GM12878 (cell line): ENCODE measurements around the gene DSTN. TPM values are rescaled to one million over a fixed set of nuclear protein-coding genes. Genes with fewer than 3 reads are reported as not detected.

ENCODE experiments used
- ATAC-seq: fragments of 200-7000 bp; cut with Tn5 transposase; 3 replicates; pipeline ENCODE4 v1.9.1; 2020; ENCODE audit warnings: mild to moderate bottlenecking, moderate library complexity
- BruUV-seq: library from RNA; stranded (reverse); fragments of 400-500 nt; replicated peaks from 2 replicates; lab custom pipeline; 2021; lab: Mats Ljungman, UMichigan
- CTCF ChIA-PET: fragments of 300-600 bp; sonication (Branson Sonifier 250); formaldehyde crosslinking; extraction: SDS; loops from one replicate; lab custom pipeline; 2021; ENCODE audit warnings: inconsistent platforms; lab: Yijun Ruan, JAX
- POLR2A ChIA-PET: fragments of 350-600 bp; formaldehyde crosslinking; extraction: SDS; loops from one replicate; lab custom pipeline; 2021; ENCODE audit warnings: inconsistent platforms; lab: Charles Lee
- RAD21 ChIA-PET: fragments of 300-600 bp; sonication (Branson Sonifier 250); formaldehyde crosslinking; loops from one replicate; lab custom pipeline; 2023; ENCODE audit warnings: antibody characterized with exemption; ENCODE audit not compliant: unreplicated experiment; lab: Charles Lee
- SMC1A ChIA-PET: fragments of 300-600 bp; sonication (Branson Sonifier 250); formaldehyde crosslinking; loops from one replicate; lab custom pipeline; 2023; ENCODE audit not compliant: unreplicated experiment, uncharacterized antibody; lab: Charles Lee
- DNase-seq: peaks from one replicate; pipeline ENCODE4 v3.0.0-alpha.2; 2011; ENCODE audit warnings: low read depth, low spot score
- FAIRE-seq: peaks from 3 replicates; lab custom pipeline; 2011; peaks lifted over from hg19 to GRCh38; lab: Jason Lieb, UNC
- H2AFZ ChIP-seq: 2 replicates; pipeline ENCODE4 v1.6.0; 2011; ENCODE audit warnings: low read depth, low read length, control low read depth; ENCODE audit not compliant: control insufficient read depth
- H3K27ac ChIP-seq: 2 replicates; pipeline ENCODE4 v1.5.1; 2011; ENCODE audit warnings: control low read depth; ENCODE audit not compliant: control insufficient read depth, insufficient read depth
- H3K27me3 ChIP-seq, 2 experiments: replicated peaks in 1 of 2; 2 replicates each; pipeline versions ENCODE4 v1.6.0 to v1.6.1; 2011; ENCODE audit warnings: low read length in 1 of 2; ENCODE audit not compliant: control insufficient read depth in 2 of 2, insufficient read depth in 2 of 2
- H3K36me3 ChIP-seq, 2 experiments: 2 replicates each; pipeline ENCODE4 v1.5.1; 2011; ENCODE audit warnings: low read length in 1 of 2; ENCODE audit not compliant: control insufficient read depth in 2 of 2, insufficient read depth in 2 of 2
- H3K4me1 ChIP-seq: 2 replicates; pipeline ENCODE4 v1.6.1; 2011; ENCODE audit warnings: mild to moderate bottlenecking, low read length, moderate library complexity, mixed read lengths; ENCODE audit not compliant: control insufficient read depth, insufficient read depth
- H3K4me2 ChIP-seq: 2 replicates; pipeline ENCODE4 v1.6.0; 2011; ENCODE audit warnings: control low read depth; ENCODE audit not compliant: control insufficient read depth, insufficient read depth
- H3K4me3 ChIP-seq: fragments of 200-600 bp; sonication (generic); 2 replicates; pipeline ENCODE4 v1.5.1; 2016
- H3K79me2 ChIP-seq: 2 replicates; pipeline ENCODE4 v1.6.0; 2011; ENCODE audit warnings: low read length; ENCODE audit not compliant: control insufficient read depth, insufficient read depth
- H3K9ac ChIP-seq: 2 replicates; pipeline ENCODE4 v1.8.0; 2011; ENCODE audit warnings: low read length, control low read depth, mixed read lengths; ENCODE audit not compliant: control insufficient read depth, insufficient read depth
- H3K9me3 ChIP-seq: replicated peaks from 3 replicates; pipeline ENCODE4 v1.5.1; 2011; ENCODE audit warnings: mild to moderate bottlenecking, low read length; ENCODE audit not compliant: control insufficient read depth, insufficient read depth
- H4K20me1 ChIP-seq: 2 replicates; pipeline ENCODE4 v1.6.0; 2011; ENCODE audit not compliant: control insufficient read depth, insufficient read depth
- EED ChIP-seq: sonication (generic); IDR thresholded peaks from 2 replicates; pipeline ENCODE4 v1.6.1; 2016; ENCODE audit warnings: antibody characterized with exemption, low read depth
- JUND ChIP-seq: IDR thresholded peaks from 2 replicates; pipeline ENCODE4 v1.6.1; 2012; ENCODE audit warnings: low read depth, mild to moderate bottlenecking, low read length, improper control_type of control experiment, moderate library complexity
- TCF12 ChIP-seq: IDR thresholded peaks from 2 replicates; pipeline ENCODE4 v1.6.1; 2011; ENCODE audit warnings: low read depth, mild to moderate bottlenecking, low read length
- ZNF274 ChIP-seq: IDR thresholded peaks from one replicate; pipeline ENCODE4 v1.8.0; 2011; ENCODE audit not compliant: insufficient read length, insufficient read depth
- ZSCAN29 ChIP-seq: fragments of 450-650 bp; IDR thresholded peaks from 2 replicates; pipeline ENCODE4 v1.6.1; 2017; ENCODE audit warnings: mild to moderate bottlenecking, moderate library complexity
- WGBS: methylation state at CpG from one replicate; pipeline ENCODE4 v1.1.6; 2016; ENCODE audit warnings: low lambda C conversion rate; ENCODE audit not compliant: insufficient replicate concordance, insufficient coverage; ENCODE audit errors: missing lambda C conversion rate; 5-methylcytosine and 5-hydroxymethylcytosine counted together
- in situ Hi-C: fragments of 300-500 bp; cut with MboI; formaldehyde crosslinking; loops from 9 replicates; pipeline ENCODE4 v1.14.3; 2018; ENCODE audit warnings: mixed read lengths
- intact Hi-C: fragments of 100-400 bp; cut with micrococcal nuclease; formaldehyde crosslinking; loops from one replicate; pipeline ENCODE4 v1.14.2; 2022; ENCODE audit not compliant: unreplicated experiment
- polyA plus RNA-seq, 11 experiments: library from polyadenylated mRNA; depleted of rRNA in 4 of 11; unstranded in 6 of 11; stranded (reverse) in 5 of 11; fragments of >200 nt; fragmentation: Nextera tagmentation in 4 of 11; fragmentation: Illumina TruSeq in 1 of 11; extraction: Ambion mirVana in 4 of 11; extraction: Trizol in 1 of 11; gene quantifications; 1 replicate in 1 of 11; 2 replicates in 10 of 11; pipeline versions ENCODE4 v1.2.1 to v1.2.3, GENCODE V29; 2011 to 2016; ENCODE audit warnings: inconsistent platforms in 2 of 11, missing spikeins in 2 of 11, low read depth in 1 of 11
- total RNA-seq, 4 experiments: library from RNA; depleted of rRNA in 3 of 4; stranded (reverse); fragments of >200 nt in 3 of 4; fragmentation: Illumina TruSeq in 1 of 4; extraction: Trizol in 1 of 4; gene quantifications; 2 replicates each; pipeline versions ENCODE4 v1.2.1 to v1.2.3, GENCODE V29; 2013 to 2021
- TF ChIP-seq, protein P1 (sequence below), 3 experiments: IDR thresholded peaks in 2 of 3; conservative IDR thresholded peaks in 1 of 3; 2 replicates each; pipeline ENCODE4 v1.5.1; 2011; ENCODE audit warnings: low read depth in 3 of 3, low read length in 3 of 3, mild to moderate bottlenecking in 3 of 3, control low read depth in 2 of 3, moderate library complexity in 2 of 3, inconsistent platforms in 1 of 3, mixed read lengths in 1 of 3; ENCODE audit not compliant: control insufficient read depth in 2 of 3, insufficient read depth in 1 of 3; ENCODE audit errors: extremely low read depth in 1 of 3
- TF ChIP-seq, protein P2 (sequence below): fragments of 450-650 bp; formaldehyde crosslinking; IDR thresholded peaks from 2 replicates; pipeline ENCODE4 v1.4.0; 2020; ENCODE audit warnings: mild to moderate bottlenecking, moderate library complexity
- TF ChIP-seq, protein P3 (sequence below): IDR thresholded peaks from 2 replicates; pipeline ENCODE4 v1.6.1; 2011; ENCODE audit warnings: mild to moderate bottlenecking, low read depth, low read length, moderate library complexity; ENCODE audit not compliant: insufficient replicate concordance
- TF ChIP-seq, protein P4 (sequence below): IDR thresholded peaks from 2 replicates; pipeline ENCODE4 v1.6.1; 2011; ENCODE audit warnings: borderline replicate concordance, low read depth, mild to moderate bottlenecking, moderate library complexity, low read length; ENCODE audit not compliant: insufficient read depth, poor library complexity, severe bottlenecking
- TF ChIP-seq, protein P5 (sequence below): fragments of 450-650 bp; IDR thresholded peaks from 2 replicates; pipeline ENCODE4 v1.6.1; 2017; ENCODE audit warnings: mild to moderate bottlenecking

DSTN gene
- total and polyA plus RNA-seq, 10 of the 15 experiments (the other 5 are each of a cell fraction or from before 2014, with no cell fraction given) = 26.7 to 137 (median 40.8) TPM

- H3K79me2 ChIP-seq = no peaks in the 10 kb centered on the region; the same call in 1 of the 2 replicates
- no peak for FAIRE-seq
- 93% methylated on average over 11 of the region's 11 CpGs for WGBS
- ATAC-seq = no peak
- H3K36me3 ChIP-seq = peaks cover 4 to 7% of the 10 kb centered on the region in 2 experiments; a peak in 2 of 4 replicates
- no peak overlapping the region for H3K9ac ChIP-seq
- H4K20me1 ChIP-seq = no peaks in the 10 kb centered on the region
- in situ Hi-C loops = no loop called here
- ChIA-PET RAD21 (no interaction called here), CTCF (interaction anchor here (0.8 to 2.7 kb wide), 6 partner anchors 8 to 366 kb away, joined by 3 to 9 read pairs (median 6); no protein-coding TSS in a partner anchor), POLR2A (no interaction called here), SMC1A (interaction anchor here (0.9 to 1.5 kb wide), 2 partner anchors 82 to 244 kb away, joined by 4 read pairs; no protein-coding TSS in a partner anchor)
- intact Hi-C loops = loop anchor here (10.0 kb wide), 1 partner anchor 241 kb away; no protein-coding TSS in a partner anchor
- DNase-seq = no peak
- H3K9me3 ChIP-seq = no peaks in the 10 kb centered on the region; the same call in 2 of the 3 replicates
- no peak overlapping the region for H3K27ac ChIP-seq
- no peak overlapping the region for H2AFZ ChIP-seq
- BruUV-seq = no TSS peak
- H3K4me2 ChIP-seq = no peak overlapping the region
- H3K4me1 ChIP-seq = peaks cover 4% of the 10 kb centered on the region
- H3K27me3 ChIP-seq = no peaks in the 10 kb centered on the region
- H3K4me3 ChIP-seq = no peak overlapping the region
- TF ChIP-seq ZSCAN29 = no peak
- no peak for TF ChIP-seq ZNF274
- TF ChIP-seq, protein P1, sequence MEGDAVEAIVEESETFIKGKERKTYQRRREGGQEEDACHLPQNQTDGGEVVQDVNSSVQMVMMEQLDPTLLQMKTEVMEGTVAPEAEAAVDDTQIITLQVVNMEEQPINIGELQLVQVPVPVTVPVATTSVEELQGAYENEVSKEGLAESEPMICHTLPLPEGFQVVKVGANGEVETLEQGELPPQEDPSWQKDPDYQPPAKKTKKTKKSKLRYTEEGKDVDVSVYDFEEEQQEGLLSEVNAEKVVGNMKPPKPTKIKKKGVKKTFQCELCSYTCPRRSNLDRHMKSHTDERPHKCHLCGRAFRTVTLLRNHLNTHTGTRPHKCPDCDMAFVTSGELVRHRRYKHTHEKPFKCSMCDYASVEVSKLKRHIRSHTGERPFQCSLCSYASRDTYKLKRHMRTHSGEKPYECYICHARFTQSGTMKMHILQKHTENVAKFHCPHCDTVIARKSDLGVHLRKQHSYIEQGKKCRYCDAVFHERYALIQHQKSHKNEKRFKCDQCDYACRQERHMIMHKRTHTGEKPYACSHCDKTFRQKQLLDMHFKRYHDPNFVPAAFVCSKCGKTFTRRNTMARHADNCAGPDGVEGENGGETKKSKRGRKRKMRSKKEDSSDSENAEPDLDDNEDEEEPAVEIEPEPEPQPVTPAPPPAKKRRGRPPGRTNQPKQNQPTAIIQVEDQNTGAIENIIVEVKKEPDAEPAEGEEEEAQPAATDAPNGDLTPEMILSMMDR (IDR thresholded peaks at IDR 0.05 in 2 of 3, conservative IDR thresholded peaks at IDR 0.05 in 1 of 3; ENCODE audit: control insufficient read depth in 2 of 3, extremely low read depth in 1 of 3, insufficient read depth in 1 of 3, low read depth in 3 of 3, low read length in 3 of 3) = no peak
- TF ChIP-seq, protein P2, sequence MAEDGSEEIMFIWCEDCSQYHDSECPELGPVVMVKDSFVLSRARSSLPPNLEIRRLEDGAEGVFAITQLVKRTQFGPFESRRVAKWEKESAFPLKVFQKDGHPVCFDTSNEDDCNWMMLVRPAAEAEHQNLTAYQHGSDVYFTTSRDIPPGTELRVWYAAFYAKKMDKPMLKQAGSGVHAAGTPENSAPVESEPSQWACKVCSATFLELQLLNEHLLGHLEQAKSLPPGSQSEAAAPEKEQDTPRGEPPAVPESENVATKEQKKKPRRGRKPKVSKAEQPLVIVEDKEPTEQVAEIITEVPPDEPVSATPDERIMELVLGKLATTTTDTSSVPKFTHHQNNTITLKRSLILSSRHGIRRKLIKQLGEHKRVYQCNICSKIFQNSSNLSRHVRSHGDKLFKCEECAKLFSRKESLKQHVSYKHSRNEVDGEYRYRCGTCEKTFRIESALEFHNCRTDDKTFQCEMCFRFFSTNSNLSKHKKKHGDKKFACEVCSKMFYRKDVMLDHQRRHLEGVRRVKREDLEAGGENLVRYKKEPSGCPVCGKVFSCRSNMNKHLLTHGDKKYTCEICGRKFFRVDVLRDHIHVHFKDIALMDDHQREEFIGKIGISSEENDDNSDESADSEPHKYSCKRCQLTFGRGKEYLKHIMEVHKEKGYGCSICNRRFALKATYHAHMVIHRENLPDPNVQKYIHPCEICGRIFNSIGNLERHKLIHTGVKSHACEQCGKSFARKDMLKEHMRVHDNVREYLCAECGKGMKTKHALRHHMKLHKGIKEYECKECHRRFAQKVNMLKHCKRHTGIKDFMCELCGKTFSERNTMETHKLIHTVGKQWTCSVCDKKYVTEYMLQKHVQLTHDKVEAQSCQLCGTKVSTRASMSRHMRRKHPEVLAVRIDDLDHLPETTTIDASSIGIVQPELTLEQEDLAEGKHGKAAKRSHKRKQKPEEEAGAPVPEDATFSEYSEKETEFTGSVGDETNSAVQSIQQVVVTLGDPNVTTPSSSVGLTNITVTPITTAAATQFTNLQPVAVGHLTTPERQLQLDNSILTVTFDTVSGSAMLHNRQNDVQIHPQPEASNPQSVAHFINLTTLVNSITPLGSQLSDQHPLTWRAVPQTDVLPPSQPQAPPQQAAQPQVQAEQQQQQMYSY = no peak
- no peak for TF ChIP-seq EED
- TF ChIP-seq, protein P3, sequence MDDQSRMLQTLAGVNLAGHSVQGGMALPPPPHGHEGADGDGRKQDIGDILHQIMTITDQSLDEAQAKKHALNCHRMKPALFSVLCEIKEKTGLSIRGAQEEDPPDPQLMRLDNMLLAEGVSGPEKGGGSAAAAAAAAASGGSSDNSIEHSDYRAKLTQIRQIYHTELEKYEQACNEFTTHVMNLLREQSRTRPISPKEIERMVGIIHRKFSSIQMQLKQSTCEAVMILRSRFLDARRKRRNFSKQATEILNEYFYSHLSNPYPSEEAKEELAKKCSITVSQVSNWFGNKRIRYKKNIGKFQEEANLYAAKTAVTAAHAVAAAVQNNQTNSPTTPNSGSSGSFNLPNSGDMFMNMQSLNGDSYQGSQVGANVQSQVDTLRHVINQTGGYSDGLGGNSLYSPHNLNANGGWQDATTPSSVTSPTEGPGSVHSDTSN = no peak
- TF ChIP-seq, protein P4, sequence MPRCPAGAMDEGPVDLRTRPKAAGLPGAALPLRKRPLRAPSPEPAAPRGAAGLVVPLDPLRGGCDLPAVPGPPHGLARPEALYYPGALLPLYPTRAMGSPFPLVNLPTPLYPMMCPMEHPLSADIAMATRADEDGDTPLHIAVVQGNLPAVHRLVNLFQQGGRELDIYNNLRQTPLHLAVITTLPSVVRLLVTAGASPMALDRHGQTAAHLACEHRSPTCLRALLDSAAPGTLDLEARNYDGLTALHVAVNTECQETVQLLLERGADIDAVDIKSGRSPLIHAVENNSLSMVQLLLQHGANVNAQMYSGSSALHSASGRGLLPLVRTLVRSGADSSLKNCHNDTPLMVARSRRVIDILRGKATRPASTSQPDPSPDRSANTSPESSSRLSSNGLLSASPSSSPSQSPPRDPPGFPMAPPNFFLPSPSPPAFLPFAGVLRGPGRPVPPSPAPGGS = no peak
- no peak for TF ChIP-seq TCF12
- TF ChIP-seq JUND = no peak
- TF ChIP-seq, protein P5, sequence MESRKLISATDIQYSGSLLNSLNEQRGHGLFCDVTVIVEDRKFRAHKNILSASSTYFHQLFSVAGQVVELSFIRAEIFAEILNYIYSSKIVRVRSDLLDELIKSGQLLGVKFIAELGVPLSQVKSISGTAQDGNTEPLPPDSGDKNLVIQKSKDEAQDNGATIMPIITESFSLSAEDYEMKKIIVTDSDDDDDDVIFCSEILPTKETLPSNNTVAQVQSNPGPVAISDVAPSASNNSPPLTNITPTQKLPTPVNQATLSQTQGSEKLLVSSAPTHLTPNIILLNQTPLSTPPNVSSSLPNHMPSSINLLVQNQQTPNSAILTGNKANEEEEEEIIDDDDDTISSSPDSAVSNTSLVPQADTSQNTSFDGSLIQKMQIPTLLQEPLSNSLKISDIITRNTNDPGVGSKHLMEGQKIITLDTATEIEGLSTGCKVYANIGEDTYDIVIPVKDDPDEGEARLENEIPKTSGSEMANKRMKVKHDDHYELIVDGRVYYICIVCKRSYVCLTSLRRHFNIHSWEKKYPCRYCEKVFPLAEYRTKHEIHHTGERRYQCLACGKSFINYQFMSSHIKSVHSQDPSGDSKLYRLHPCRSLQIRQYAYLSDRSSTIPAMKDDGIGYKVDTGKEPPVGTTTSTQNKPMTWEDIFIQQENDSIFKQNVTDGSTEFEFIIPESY = no peak
Observed at GRCh38 chr20:17653835-17654648, 84.2 kb downstream of the DSTN start.
